Measurements from ENCODE around the gene EXOC4.

Gene EXOC4

GRCh38 chr7:133815611-133816210, 562.8 kb downstream of the EXOC4 start:
- no peak for DNase-seq

GRCh38 chr7:133819695-133820094, 566.8 kb downstream of the EXOC4 start:
- no peak for DNase-seq

GRCh38 chr7:133820584-133820983, 567.7 kb downstream of the EXOC4 start:
- DNase-seq, result no peak

GRCh38 chr7:133821171-133821570, 568.3 kb downstream of the EXOC4 start:
- DNase-seq, result no peak

DNA sequence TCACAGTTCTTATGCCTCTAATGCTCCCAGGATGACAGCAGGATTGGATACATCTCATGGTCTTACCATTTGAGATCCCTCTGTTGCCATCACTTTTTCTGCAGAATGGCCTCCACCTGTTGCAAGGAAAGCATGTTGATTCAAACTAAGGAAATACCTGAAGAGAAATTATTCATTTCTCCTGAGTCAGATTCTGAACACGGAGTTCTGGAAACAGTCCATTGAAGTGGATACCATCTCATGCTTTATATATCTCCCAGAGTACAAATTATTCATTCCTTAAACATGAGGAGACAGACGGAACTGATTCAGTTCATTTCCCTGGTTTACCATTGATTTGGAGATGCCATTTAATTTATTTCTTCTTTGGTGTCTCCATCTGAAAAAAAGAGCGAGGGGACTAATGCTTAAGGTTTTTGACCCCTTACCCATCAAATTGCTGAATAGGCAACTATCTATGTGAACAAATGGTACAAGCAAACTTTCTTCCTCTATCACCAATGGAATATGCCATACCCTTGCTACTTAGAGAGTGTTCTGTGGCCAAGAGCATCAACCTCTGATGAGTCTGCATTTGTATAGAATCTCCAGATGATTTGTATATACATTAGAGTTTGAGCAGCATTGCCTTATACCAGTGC, 569.2 kb downstream of the EXOC4 start:
- DNase-seq, result no peak

DNA sequence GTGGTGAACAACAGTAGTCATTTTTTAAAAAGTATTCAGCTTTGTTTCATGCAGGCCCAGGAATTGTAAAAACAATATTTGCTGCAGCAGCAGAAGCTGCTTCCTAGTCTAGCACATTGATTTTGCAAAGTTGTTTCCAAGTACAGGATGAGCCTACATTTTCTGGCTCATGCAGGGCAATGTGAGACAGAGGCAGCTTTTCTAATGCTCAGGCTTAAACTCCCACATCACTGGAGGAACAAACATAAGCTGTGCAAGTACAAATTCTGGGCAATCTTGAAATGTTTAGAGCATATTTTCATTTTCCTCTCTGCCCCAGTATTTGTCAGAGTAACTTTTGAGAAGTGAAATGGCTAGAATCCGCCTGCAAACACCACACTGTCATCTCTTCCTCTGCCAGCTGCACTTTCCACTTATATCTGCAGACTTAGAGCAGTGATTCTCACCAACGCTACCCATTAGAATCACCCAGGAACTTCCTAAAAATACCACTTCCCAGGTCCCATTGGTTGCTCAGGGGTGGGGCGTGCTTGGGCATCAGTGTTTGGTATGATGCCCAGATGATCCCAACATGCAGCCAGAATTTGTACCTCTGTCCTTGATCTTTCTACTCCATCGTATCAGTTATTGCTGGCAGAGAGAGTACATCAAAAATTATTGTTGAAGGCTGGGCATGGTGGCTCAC, 570.1 kb downstream of the EXOC4 start:
- no peak for DNase-seq

DNA sequence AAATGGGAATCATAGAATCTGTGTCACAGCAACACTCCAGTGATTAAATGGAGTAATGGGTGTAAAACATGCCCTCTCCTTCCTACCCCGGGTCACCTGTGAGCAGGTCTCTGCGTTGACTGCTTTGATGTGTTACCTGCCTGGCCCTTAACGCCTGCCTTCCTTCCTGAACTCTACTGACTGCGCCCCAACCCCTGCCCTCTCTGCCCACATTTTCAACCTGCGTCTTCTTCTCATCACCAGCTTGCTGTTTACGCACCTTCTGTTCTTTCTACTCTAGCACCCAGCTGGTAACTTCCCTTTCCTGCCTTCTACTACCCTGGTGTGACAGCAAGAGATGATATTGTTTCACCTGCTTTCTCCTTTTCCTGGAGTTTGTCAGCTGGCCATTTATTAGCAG, 571.3 kb downstream of the EXOC4 start:
- DNase-seq, result no peak

DNA sequence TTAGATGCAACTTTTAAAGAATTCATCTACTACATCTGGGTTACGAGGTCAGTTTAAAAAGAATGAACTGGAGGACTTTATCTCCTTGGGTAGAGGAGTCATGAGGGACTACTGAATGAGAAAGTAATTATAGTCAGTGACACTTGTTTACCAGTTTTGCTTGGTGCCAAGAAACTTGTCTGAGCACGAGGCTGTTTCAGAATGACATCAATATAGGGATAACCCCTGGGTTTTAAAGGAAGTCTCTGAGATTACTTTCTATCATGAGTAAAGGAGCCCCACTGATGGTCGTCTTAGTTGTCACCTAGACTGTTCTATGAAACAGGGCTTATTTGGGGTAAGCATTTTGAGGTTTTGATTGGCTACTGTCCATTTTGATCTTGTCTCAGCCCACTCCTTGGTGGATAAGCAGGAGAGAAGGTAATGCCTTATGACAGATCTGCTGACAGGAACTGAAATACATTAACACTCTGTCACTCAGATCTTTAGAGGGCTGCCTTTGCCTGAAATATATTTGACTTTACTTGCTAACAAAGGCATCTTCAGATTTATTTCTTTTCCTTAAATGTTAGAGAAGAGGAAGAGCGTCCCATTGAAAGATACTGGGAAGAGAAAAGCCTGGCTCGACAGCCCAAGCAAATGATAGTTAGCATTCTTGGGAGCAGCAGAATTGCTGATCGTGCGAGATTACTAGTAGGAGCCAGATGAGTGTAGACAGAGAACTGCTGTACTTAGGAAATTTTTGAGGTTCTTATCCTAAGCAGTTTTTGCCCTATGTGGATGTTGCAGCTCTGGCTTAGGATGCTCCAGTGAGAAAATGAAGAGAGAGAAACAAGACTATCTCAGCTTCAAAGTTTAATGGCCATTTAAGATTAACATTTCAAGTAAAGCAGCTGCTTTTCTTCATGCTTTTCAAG, 575.1 kb downstream of the EXOC4 start:
- DNase-seq, result no peak

DNA sequence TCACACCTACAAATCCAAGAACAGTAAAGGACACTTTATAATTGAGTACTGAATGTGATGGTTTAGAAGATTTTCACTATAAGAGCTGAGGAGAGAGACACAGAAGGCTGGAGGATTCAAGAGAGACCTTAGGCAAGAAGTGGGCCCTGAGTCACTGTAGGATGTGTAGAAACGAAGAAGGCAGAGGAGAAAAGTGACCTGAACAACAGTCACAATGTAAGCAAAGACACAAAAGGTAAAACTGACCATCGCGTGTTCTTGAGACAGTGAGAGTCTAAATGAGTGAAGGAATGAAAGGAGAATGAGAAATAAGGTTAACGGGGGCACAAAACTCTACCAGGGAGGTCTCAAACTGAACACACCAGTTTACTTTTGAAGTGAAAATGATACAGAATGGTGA, 576.0 kb downstream of the EXOC4 start:
- no peak for DNase-seq

DNA sequence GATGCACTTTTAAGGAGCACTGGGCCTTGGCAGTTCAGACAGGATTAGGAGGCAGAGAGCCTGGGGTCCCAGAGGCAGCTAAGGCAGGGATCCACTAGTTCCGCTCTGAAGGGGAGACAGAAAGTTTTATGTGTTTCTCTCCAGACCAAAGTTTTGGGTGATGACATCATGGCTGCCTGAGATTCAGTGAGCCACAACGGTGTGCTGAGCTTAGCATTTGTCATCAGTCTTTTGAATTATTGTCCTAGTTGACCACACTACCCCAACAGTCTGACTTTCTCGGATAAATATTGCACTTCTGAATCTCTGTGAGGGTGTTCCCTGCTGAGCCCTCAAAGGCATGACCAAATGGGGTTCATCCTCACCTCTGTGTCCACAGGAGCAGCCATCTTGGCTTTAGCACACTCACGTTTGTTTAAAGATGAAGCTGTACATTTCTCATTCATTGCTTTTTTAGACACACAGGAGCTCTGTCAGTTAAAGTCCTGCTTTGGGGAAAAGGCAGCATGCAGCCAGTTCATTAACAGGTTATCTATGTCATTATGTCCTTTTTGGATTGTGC, 576.5 kb downstream of the EXOC4 start:
- no peak for DNase-seq

GRCh38 chr7:133830081-133830480, 577.2 kb downstream of the EXOC4 start:
- DNase-seq, result no peak

DNA sequence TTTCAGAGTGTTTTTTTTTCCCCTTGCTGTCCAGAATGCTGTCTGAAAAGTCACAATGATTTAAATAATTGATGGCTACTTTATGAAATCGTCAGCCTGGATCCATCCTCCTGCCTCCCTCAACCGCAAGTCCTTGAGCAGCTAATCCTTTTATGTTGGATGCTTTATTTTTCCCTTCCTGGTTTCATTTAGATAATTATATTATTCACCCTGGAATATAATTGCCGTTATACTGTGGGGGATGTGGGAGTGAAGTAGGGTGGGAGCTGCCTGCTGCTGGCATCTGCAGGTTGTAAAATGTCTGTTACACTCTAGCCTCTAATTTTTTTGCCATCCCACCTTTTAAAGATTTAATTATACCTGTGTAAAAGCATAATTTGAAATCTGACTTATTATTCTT, 583.8 kb downstream of the EXOC4 start:
- no peak for DNase-seq

DNA sequence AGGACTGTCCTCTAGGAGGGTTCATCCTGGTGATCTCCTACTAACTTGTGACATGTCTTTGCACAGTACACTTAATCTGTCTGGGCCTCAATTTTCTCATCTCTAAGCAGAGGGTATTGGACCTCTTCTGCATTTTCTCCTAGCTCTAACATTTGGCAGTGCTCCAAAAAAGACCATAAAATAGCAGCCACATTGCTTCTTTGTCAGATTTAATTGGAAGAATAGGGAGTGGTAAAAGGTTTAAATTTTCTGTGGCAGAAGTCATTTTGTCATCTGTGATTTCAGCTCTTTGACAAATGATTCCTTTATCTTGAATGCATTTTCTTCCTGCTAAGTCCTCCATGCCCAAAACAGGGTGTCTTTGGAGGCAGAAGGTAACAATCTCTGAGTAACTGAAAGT, 584.3 kb downstream of the EXOC4 start:
- DNase-seq, result no peak

DNA sequence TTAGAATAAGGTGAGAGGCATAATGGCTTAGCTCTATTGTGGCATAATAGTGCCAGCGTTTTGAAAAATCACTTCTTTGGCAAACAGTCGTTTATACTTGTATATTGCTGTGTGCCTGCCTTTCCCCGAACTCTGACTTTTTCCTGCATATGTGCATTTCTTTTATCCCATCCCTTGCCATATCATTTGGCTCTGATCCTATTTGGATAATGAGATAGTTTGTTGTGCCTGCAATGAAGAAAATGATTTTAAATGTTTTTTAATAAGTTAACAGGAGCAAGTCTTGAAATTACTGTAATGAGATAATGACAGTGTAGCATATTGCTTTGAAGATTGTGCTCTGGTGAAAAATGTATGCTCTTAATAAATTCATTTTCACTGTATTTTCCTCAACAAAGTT, 586.2 kb downstream of the EXOC4 start:
- no peak for DNase-seq

- DNase-seq, result no peak
Observed at GRCh38 chr7:133843341-133843740, 590.5 kb downstream of the EXOC4 start.

GRCh38 chr7:133845005-133845404, 592.1 kb downstream of the EXOC4 start:
- DNase-seq, result no peak

DNA sequence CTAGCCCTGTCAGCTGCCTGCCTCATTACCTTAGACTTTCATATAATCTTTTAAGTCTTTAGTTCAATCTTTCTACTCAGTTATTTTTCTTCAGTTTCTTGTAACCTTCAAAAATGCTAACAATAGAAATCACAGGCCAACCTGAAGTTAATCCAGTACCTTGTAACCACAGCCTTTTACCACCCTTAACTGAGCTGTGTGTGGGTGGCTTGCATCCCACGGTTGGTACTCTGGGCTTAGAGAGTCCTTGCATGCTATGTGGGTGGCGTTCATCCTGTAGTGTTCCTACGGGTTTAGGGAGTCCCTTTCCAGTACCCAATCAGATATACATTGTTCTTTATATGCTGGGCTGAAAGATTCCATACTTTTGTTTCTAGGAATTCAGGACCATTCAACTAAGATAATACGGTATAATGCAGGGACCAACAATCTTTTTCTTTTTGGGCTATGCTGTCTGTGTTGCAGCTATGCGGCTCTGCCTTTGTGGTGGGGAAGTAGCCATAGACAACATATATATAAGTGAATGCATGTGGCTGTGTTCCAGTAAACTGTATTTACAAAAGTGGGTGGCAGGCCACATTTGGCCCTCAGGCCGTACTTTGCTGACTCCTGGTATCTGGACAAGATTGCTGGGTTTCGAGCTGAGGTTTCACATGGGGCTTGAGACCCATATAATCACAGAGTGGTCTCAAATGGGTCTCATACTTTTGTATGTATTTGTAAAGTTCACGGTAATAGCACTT, 593.5 kb downstream of the EXOC4 start:
- no peak for DNase-seq

DNA sequence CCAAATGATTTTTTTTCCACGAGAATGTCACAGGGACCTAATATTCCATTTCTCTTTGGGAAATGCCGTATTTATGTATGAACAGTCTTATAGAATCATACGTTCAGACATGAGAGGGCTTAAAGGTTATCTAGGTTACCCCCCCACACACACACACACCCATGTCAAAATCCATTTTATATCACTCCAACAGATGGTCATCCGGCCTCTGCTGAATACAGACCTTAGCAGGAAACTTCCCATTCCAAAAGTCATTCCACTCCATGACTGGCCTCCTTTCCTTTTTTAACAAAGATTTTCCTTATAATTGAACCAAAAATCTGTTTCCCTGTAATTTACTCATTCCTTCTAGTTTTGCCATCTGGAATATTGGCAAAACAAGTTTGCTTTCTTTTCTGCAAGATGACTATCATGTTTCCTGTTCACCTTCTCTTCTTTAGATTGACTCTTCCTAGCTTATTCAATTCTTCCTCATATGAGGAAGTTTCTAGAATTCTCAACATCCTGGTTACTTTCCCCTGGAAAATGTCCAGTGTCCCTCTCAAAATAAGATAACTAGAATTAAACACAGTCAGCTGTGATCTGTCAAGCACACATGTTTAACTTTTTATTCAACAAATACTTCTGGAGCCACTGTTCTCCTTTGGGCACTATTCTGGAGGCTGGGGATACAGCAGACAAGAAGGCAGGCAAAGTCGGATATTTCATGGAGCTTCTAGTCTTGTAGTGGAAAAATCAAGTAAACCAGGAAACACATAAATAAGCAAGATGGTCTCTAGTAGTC, 597.8 kb downstream of the EXOC4 start:
- DNase-seq, result no peak

DNA sequence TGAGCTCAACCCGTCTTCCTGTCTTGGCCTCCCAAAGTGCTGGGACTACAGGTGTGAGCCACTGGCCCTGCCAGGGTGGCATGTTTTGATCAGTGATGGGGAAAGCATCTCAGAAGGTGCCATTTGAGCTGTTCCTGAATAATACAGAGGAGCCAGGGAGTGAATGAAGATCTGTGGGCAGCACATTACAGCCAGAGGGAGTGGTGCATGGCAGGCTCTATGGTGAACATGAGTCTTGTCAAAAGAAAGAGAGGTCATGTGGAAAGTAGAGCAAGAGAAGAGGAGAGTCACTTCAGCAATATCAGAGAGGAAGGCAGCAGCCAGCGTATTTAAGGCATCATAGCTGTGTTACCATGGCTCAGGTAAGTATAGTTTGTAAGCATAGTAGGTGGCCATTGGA, 598.5 kb downstream of the EXOC4 start:
- DNase-seq, result no peak

GRCh38 chr7:133853706-133854276, 600.9 kb downstream of the EXOC4 start:
- no peak for DNase-seq

GRCh38 chr7:133854739-133855138, 601.9 kb downstream of the EXOC4 start:
- peak; percentile 13 for DNase-seq

Data from CD4-positive, alpha-beta T cell treated with Interleukin-4 for 4 hours (primary cell).